ENCODE data around the gene SSBP4. TPM values are rescaled to one million over a fixed set of nuclear protein-coding genes. Genes with fewer than 3 reads are reported as not detected.

SSBP4 gene
- total RNA-seq, 4 donors from 2014 or later, result 18.1 to 30.5 (median 27.4) TPM

DNA sequence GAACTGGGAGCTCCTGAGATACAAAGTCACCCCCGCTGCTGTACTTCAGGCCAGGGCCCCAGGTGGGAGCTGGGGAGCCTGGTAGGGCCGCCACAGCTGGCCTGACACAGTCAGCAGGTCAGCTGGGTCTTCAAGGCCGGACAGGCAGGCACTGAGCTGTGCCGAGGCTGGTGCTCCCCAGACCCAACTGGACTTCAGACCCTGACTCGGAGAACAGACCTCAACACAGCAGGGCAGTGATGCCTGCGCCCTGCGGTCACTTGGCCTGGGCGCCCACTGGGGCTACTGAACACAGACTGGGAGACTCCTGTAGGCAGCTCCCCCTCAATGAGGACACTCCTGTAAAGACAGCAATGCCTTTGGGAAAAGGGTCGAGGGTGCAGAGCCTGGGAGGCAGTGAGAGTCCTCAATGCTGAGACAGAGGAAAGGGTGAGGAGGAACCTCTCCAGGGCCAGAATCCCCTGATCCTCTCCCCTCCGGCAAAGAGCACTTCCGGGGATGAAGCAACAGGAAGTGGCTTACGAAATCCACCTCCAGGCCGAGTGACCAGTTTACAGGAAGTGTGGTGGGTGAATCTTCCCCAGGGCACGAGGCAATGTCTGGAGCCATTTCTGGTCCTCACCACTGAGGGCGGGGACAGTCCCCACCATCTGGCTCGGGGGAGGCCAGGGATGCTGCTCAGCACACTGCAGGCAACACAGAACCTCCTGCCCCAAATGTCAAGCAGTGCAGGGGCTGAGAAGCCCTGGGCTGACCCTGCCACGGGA is 59.5 kb downstream of the SSBP4 start:
- Histone ChIP-seq H3K9me3 (no peaks in the 10 kb centered on the region), H3K27me3 (no peaks in the 10 kb centered on the region), H3K27ac (peak overlapping the region; percentile 82), H3K4me1 (peaks cover 59% of the 10 kb centered on the region), H3K4me3 (no peak overlapping the region), H3K36me3 (no peaks in the 10 kb centered on the region)
- peak; percentile 93 to 94 for DNase-seq (ENCODE audit: low spot score in 2 of 2)
- TF ChIP-seq EP300 (IDR thresholded peaks at IDR 0.05) (no peak), POLR2AphosphoS5 (IDR thresholded peaks at IDR 0.05) (peak; percentile 84 to 95 (median 88)), POLR2A (IDR thresholded peaks at IDR 0.05) (no peak)
- TF ChIP-seq, protein P1, sequence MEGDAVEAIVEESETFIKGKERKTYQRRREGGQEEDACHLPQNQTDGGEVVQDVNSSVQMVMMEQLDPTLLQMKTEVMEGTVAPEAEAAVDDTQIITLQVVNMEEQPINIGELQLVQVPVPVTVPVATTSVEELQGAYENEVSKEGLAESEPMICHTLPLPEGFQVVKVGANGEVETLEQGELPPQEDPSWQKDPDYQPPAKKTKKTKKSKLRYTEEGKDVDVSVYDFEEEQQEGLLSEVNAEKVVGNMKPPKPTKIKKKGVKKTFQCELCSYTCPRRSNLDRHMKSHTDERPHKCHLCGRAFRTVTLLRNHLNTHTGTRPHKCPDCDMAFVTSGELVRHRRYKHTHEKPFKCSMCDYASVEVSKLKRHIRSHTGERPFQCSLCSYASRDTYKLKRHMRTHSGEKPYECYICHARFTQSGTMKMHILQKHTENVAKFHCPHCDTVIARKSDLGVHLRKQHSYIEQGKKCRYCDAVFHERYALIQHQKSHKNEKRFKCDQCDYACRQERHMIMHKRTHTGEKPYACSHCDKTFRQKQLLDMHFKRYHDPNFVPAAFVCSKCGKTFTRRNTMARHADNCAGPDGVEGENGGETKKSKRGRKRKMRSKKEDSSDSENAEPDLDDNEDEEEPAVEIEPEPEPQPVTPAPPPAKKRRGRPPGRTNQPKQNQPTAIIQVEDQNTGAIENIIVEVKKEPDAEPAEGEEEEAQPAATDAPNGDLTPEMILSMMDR (IDR thresholded peaks at IDR 0.05), result no peak
- WGBS, result 34% methylated on average over 9 of the region's 17 CpGs

DNA sequence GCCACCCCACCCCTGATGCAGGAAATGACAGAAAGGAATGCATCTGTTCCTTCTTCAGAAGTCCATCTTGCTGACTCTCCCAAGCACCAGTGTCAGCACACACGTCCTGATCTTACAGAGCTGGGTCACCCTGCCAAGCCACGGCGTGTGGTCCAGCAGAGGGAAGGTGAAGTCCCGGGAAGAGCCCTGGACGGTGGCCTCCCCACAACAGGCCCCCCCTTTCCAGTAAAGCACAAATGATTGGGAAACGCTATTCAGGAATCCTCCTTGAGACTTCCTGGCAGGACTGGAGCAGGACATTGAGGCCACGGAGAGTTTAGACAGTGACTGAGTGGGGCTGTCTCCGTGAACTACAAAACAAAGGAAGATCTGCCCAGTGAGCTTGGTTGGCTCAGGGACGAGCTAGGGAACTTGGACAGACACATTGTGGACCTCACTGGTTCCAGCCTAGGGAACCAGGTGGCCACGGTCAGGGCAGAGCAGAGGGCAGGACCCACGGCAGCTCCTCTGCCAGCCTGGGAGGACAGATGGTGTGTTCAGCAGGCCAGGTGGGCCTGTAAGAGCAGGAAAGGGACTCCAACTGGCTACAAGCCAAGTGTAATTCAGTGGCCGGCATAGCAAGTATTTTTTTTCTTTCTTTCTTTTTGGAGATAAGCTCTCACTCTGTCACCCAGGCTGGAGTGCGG is 61.0 kb downstream of the SSBP4 start:
- H3K27ac ChIP-seq, result peak overlapping the region; percentile 82
- no peaks in the 10 kb centered on the region for H3K9me3 ChIP-seq
- TF ChIP-seq POLR2AphosphoS5 (IDR thresholded peaks at IDR 0.05) (peak in 1 of 3 donors; percentile 93), EP300 (IDR thresholded peaks at IDR 0.05) (peak; percentile 96), POLR2A (IDR thresholded peaks at IDR 0.05) (peak in 1 of 2 donors; percentile 22)
- TF ChIP-seq, protein P1 (IDR thresholded peaks at IDR 0.05), result no peak
- peaks cover 62% of the 10 kb centered on the region for H3K4me1 ChIP-seq
- WGBS, result 54% methylated on average over 12 of the region's 13 CpGs
- no peaks in the 10 kb centered on the region for H3K36me3 ChIP-seq
- no peaks in the 10 kb centered on the region for H3K27me3 ChIP-seq
- DNase-seq (ENCODE audit: low spot score in 2 of 2), result peak; percentile 89 to 92
- H3K4me3 ChIP-seq, result no peak overlapping the region

DNA sequence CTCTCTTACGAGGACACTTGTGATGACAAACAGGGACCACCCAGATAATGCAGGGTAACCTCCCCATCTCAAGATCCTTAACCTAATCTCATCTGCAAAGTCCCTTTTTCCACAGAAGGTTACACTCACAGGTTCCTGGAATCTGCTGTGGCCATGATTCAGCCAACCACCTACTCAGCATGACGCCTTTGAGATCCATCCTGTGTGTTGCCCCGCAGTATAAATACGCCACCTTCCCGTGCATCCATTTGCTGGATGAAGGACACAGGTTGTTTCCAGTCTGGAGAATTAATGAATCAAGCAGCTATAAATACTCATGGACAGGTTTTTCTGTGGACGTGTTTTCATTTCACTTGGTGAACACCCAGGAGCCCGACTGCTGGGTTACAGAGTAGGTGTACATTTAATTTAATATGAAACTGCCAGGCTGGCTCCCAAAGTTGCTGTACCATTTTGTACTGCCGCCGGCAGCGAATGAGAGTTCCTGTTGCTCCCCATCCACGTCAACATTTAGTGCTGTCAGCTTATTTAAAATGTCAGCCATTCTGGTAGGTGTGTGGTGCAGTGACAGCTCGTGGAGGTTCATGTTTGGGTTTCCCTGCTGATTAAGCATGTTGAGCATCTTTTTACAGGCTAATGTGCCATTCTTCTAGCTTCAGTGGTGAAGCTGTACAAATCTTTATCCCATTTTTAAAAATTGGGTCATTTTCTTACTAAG is 62.5 kb downstream of the SSBP4 start:
- WGBS, result 93% methylated on average over 12 of the region's 12 CpGs
- no peaks in the 10 kb centered on the region for H3K27me3 ChIP-seq
- no peaks in the 10 kb centered on the region for H3K36me3 ChIP-seq
- TF ChIP-seq POLR2A (IDR thresholded peaks at IDR 0.05), result no peak
- TF ChIP-seq, protein P1 (IDR thresholded peaks at IDR 0.05), result no peak
- no peak for TF ChIP-seq EP300 (IDR thresholded peaks at IDR 0.05)
- TF ChIP-seq POLR2AphosphoS5 (IDR thresholded peaks at IDR 0.05), result no peak
- no peak for DNase-seq (ENCODE audit: low spot score in 2 of 2)
- H3K27ac ChIP-seq, result no peak overlapping the region
- H3K4me1 ChIP-seq, result peaks cover 70% of the 10 kb centered on the region
- no peaks in the 10 kb centered on the region for H3K9me3 ChIP-seq
- no peak overlapping the region for H3K4me3 ChIP-seq

DNA sequence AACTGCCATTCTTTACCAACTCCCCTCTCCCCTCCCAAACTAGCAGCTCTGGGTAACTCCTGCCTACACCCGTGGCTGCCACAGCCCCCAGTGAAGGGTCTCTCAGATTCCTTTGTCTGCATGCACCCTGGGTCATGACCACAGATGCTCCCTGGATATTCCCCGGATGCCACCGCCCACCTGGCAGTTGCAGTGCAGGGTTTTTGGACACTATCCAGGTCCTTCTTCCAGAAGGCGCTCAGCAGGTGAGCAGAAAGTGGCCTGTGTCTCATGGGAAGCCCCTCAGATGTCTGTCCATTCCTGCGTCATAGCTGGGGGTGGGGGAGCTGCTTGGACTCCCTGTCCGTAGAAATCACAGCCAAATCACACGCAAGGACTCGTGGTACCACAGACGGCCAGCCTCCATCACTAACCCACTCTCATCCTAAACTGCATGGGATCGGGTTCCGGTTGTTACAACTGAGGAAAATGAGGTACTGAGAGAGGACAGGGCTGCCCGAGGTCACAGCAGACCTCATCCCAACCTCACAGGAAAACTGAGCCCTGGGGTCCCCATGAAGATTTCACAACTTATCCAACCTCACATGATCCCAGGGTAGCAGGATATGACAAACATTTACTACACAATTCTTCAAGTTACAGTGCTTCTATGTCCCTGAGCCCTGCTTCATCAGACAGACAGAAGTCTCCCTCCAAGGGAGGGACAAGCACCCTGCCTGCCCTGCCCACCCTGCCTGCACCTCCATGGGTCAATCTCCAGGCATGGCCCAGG is 64.1 kb downstream of the SSBP4 start:
- H3K4me1 ChIP-seq, result peaks cover 78% of the 10 kb centered on the region

More for the DNA sequence above, 64.1 kb downstream of the SSBP4 start:
- H3K36me3 ChIP-seq, result no peaks in the 10 kb centered on the region
- no peaks in the 10 kb centered on the region for H3K27me3 ChIP-seq
- DNase-seq (ENCODE audit: low spot score in 2 of 2), result no peak
- WGBS, result 54% methylated on average over 12 of the region's 12 CpGs
- TF ChIP-seq EP300 (IDR thresholded peaks at IDR 0.05), result no peak
- TF ChIP-seq, protein P1 (IDR thresholded peaks at IDR 0.05), result no peak
- TF ChIP-seq POLR2AphosphoS5 (IDR thresholded peaks at IDR 0.05), result no peak
- TF ChIP-seq POLR2A (IDR thresholded peaks at IDR 0.05), result no peak
- H3K27ac ChIP-seq, result no peak overlapping the region
- H3K4me3 ChIP-seq, result no peak overlapping the region
- no peaks in the 10 kb centered on the region for H3K9me3 ChIP-seq

Other genes with a start within 250 kb of the SSBP4 start
- 10 to 100 TPM; 13.4 to 37.2 (median 35.1) TPM for gene IFI30, start 245.6 kb upstream of the SSBP4 start, total RNA-seq
- 10 to 100 TPM in 3 of 4 donors, 1 to 10 TPM in 1; 4.8 to 27.2 (median 14.7) TPM for gene MPV17L2, start 226.2 kb upstream of the SSBP4 start, total RNA-seq
- gene RAB3A, start 215.4 kb upstream of the SSBP4 start, total RNA-seq, result 1 to 10 TPM; 1.9 to 5.3 (median 1.9) TPM
- gene PDE4C, start 193.0 kb upstream of the SSBP4 start, total RNA-seq, result 1 to 10 TPM in 1 of 4 donors, under 1 TPM in 1, not detected in 2; 0.47 to 2.0 TPM
- gene IQCN, start 144.9 kb upstream of the SSBP4 start, total RNA-seq, result 10 to 100 TPM in 3 of 4 donors, 1 to 10 TPM in 1; 8.1 to 27.6 (median 13.6) TPM
- gene JUND, start 137.8 kb upstream of the SSBP4 start, total RNA-seq, result 100 to 1,000 TPM; 330 to 579 (median 396) TPM
- 100 to 1,000 TPM in 2 of 4 donors, 10 to 100 TPM in 2; 53.1 to 115 (median 103) TPM for gene LSM4, start 96.3 kb upstream of the SSBP4 start, total RNA-seq
- 1 to 10 TPM; 4.6 to 8.0 (median 7.6) TPM for gene PGPEP1, start 78.8 kb upstream of the SSBP4 start, total RNA-seq
- gene GDF15, start 33.2 kb upstream of the SSBP4 start, total RNA-seq, result under 1 TPM in 3 of 4 donors, not detected in 1; 0.57 to 0.89 (median 0.86) TPM
- gene LRRC25, start 21.8 kb upstream of the SSBP4 start, total RNA-seq, result under 1 TPM in 3 of 4 donors, not detected in 1; 0.59 to 0.79 (median 0.73) TPM
- 10 to 100 TPM in 3 of 4 donors, 1 to 10 TPM in 1; 7.9 to 27.6 (median 21.0) TPM for gene ISYNA1, start 18.7 kb downstream of the SSBP4 start, total RNA-seq
- 10 to 100 TPM; 27.0 to 59.5 (median 36.9) TPM for gene ELL, start 102.7 kb downstream of the SSBP4 start, total RNA-seq
- 100 to 1,000 TPM; 194 to 217 (median 203) TPM for gene FKBP8, start 124.2 kb downstream of the SSBP4 start, total RNA-seq
- 100 to 1,000 TPM in 1 of 4 donors, 10 to 100 TPM in 3; 72.4 to 107 (median 89.4) TPM for gene KXD1, start 138.5 kb downstream of the SSBP4 start, total RNA-seq
- 1,000 to 10,000 TPM in 1 of 4 donors, 100 to 1,000 TPM in 3; 405 to 1,087 (median 865) TPM for gene UBA52, start 152.5 kb downstream of the SSBP4 start, total RNA-seq
- gene REX1BD, start 169.4 kb downstream of the SSBP4 start, total RNA-seq, result 10 to 100 TPM; 77.0 to 86.7 (median 82.6) TPM
- gene CRLF1, start 187.4 kb downstream of the SSBP4 start, total RNA-seq, result 10 to 100 TPM; 21.2 to 65.5 (median 47.9) TPM
- 1 to 10 TPM in 2 of 4 donors, under 1 TPM in 2; 0.49 to 1.4 (median 0.97) TPM for gene TMEM59L, start 193.5 kb downstream of the SSBP4 start, total RNA-seq
- gene KLHL26, start 217.6 kb downstream of the SSBP4 start, total RNA-seq, result 10 to 100 TPM in 2 of 4 donors, 1 to 10 TPM in 2; 6.9 to 26.5 (median 11.5) TPM

Data from suprapubic skin (tissue), 4 donors.